Smooth muscle cell (in vitro differentiated cells): ENCODE measurements around the gene PPARG. TPM values are rescaled to one million over a fixed set of nuclear protein-coding genes. Genes with fewer than 3 reads are reported as not detected.

Source experiments
- DNase-seq: peaks from one replicate; lab custom pipeline; 2025; ENCODE audit not compliant: unreplicated experiment; lab: John Stamatoyannopoulos, UW
- H2AFZ ChIP-seq: fragments of 200-600 bp; sonication (generic); 2 replicates; pipeline ENCODE4 v1.6.0; 2016; ENCODE audit warnings: antibody characterized with exemption, low read depth, mild to moderate bottlenecking
- H3F3A ChIP-seq: fragments of 200-600 bp; sonication (generic); 2 replicates; pipeline ENCODE4 v1.6.0; 2017; ENCODE audit warnings: antibody characterized with exemption, low read depth
- H3K27ac ChIP-seq: fragments of 200-600 bp; sonication (generic); 2 replicates; pipeline ENCODE4 v1.5.1; 2016; ENCODE audit warnings: low read depth, mild to moderate bottlenecking
- H3K27me3 ChIP-seq: fragments of 200-600 bp; sonication (generic); 2 replicates; pipeline ENCODE4 v1.6.1; 2016; ENCODE audit warnings: low read depth, mild to moderate bottlenecking
- H3K36me3 ChIP-seq: fragments of 200-600 bp; sonication (generic); 2 replicates; pipeline ENCODE4 v1.5.1; 2016; ENCODE audit warnings: low read depth
- H3K4me1 ChIP-seq: fragments of 200-600 bp; sonication (generic); 2 replicates; pipeline ENCODE4 v1.5.1; 2016; ENCODE audit warnings: low read depth
- H3K4me2 ChIP-seq: fragments of 200-600 bp; sonication (generic); 2 replicates; pipeline ENCODE4 v1.6.0; 2016; ENCODE audit warnings: mild to moderate bottlenecking
- H3K4me3 ChIP-seq: fragments of 200-600 bp; sonication (generic); 2 replicates; pipeline ENCODE4 v1.5.1; 2016; ENCODE audit warnings: mild to moderate bottlenecking
- H3K79me2 ChIP-seq: fragments of 200-600 bp; sonication (generic); 2 replicates; pipeline ENCODE4 v1.6.0; 2016; ENCODE audit warnings: low read depth, mild to moderate bottlenecking
- H3K9ac ChIP-seq: fragments of 200-600 bp; sonication (generic); 2 replicates; pipeline ENCODE4 v1.6.0; 2016; ENCODE audit warnings: low read depth
- H3K9me3 ChIP-seq: fragments of 200-600 bp; sonication (generic); replicated peaks from 2 replicates; pipeline ENCODE4 v1.5.1; 2016; ENCODE audit warnings: low read depth
- H4K20me1 ChIP-seq: fragments of 200-600 bp; sonication (generic); 2 replicates; pipeline ENCODE4 v1.6.0; 2016; ENCODE audit warnings: low read depth
- CTCF ChIP-seq: fragments of 200-600 bp; sonication (generic); IDR thresholded peaks from 2 replicates; pipeline ENCODE4 v1.5.1; 2017; ENCODE audit warnings: borderline replicate concordance, mild to moderate bottlenecking, antibody characterized with exemption; ENCODE audit not compliant: insufficient read depth, poor library complexity, severe bottlenecking
- WGBS: methylation state at CpG from one replicate; pipeline ENCODE4 v1.1.7; 2016; ENCODE audit warnings: low lambda C conversion rate; 5-methylcytosine and 5-hydroxymethylcytosine counted together
- polyA plus RNA-seq: library from polyadenylated mRNA; unstranded; fragments of >200 nt; fragmentation: Nextera tagmentation; extraction: Ambion mirVana; gene quantifications from 2 replicates; pipeline ENCODE4 v1.2.1, GENCODE V29; 2016
- total RNA-seq: library from RNA; depleted of rRNA; stranded (reverse); fragments of >200 nt; gene quantifications from 2 replicates; pipeline ENCODE4 v1.2.3, GENCODE V29; 2014

PPARG gene
- total and polyA plus RNA-seq, 2 experiments from 2014 or later: 1.5 to 8.5 TPM

- no peak overlapping the region for H3K27ac ChIP-seq
- no peaks in the 10 kb centered on the region for H3F3A ChIP-seq
- no peak for TF ChIP-seq CTCF
- no peaks in the 10 kb centered on the region for H3K9me3 ChIP-seq
- no peaks in the 10 kb centered on the region for H3K4me1 ChIP-seq
- H4K20me1 ChIP-seq: no peaks in the 10 kb centered on the region
- H3K79me2 ChIP-seq: no peaks in the 10 kb centered on the region
- no peak overlapping the region for H3K9ac ChIP-seq
- H3K27me3 ChIP-seq: no peaks in the 10 kb centered on the region
- 86% methylated on average over 5 of the region's 5 CpGs for WGBS
- H3K36me3 ChIP-seq: no peaks in the 10 kb centered on the region
- no peak overlapping the region for H3K4me3 ChIP-seq
- no peak overlapping the region for H3K4me2 ChIP-seq
- no peak overlapping the region for H2AFZ ChIP-seq
- DNase-seq: no peak
These were observed 50.0 kb downstream of the PPARG start for GRCh38 chr3:12338595-12339546.

DNA sequence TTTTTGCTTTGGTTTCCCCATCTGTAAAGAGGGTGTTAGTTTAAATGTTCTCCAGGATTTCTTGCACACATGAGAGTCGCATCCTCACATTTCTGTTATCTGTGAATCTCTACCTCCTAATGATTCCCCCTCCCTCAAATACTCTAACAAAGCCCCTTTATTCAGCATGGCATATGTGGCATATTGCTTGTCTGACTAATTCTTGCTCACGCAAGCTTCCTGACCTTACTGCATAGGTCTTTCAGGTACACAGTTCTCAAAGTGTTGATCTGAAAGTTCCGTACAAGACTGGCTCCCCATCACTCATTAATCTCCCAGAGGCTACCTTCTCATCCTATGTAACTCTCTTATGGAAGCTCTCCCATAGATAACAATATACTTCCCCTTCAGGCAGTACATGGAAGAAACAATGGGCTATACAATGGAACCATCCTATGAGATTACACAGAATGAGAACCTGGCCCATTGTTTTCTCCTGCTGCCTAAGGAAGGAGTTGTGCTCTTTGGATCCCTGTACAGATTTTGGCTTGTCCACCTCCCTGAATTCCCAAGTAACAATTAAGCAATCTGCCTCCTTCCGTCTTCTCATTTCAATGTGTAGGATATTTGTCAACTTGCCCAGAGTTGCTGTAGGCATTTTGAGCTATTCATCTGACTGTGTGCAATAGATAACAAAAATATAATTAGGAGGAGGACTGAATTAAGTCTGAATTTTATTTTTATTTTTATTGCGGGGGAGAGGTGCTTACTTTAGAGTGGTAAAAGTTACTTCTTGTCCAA is 51.0 kb downstream of the PPARG start:
- Histone ChIP-seq H3K4me2 (no peak overlapping the region), H3K79me2 (no peaks in the 10 kb centered on the region), H3K36me3 (no peaks in the 10 kb centered on the region), H2AFZ (no peak overlapping the region), H4K20me1 (no peaks in the 10 kb centered on the region), H3K9me3 (no peaks in the 10 kb centered on the region), H3F3A (no peaks in the 10 kb centered on the region), H3K27ac (no peak overlapping the region), H3K4me1 (no peaks in the 10 kb centered on the region), H3K27me3 (no peaks in the 10 kb centered on the region), H3K9ac (no peak overlapping the region), H3K4me3 (no peak overlapping the region)
- DNase-seq: no peak
- WGBS: 89% methylated on average over 5 of the region's 5 CpGs
- no peak for TF ChIP-seq CTCF

- Histone ChIP-seq H3F3A (no peaks in the 10 kb centered on the region), H3K4me3 (no peak overlapping the region), H3K4me2 (no peak overlapping the region), H3K4me1 (no peaks in the 10 kb centered on the region), H2AFZ (no peak overlapping the region), H3K9me3 (no peaks in the 10 kb centered on the region), H4K20me1 (no peaks in the 10 kb centered on the region), H3K36me3 (no peaks in the 10 kb centered on the region), H3K27me3 (no peaks in the 10 kb centered on the region), H3K79me2 (no peaks in the 10 kb centered on the region), H3K9ac (no peak overlapping the region), H3K27ac (no peak overlapping the region)
- TF ChIP-seq CTCF: no peak
- DNase-seq: no peak
- 83% methylated on average over 2 of the region's 2 CpGs for WGBS
These were observed 51.6 kb downstream of the PPARG start for GRCh38 chr3:12340506-12340905.
